Brain microvascular endothelial cell (primary cell): ENCODE data around the gene USP3.
"Not testable (repeated sequence)": the region's sequence is repeated elsewhere in the genome, so short reads cannot be mapped to it uniquely, and the experiment has no call there.

Source experiments
- DNase-seq: peaks from one replicate; pipeline ENCODE4 v3.0.0-alpha.2; 2020
- H3K27ac ChIP-seq: fragments of 250-450 bp; sonication (Bioruptor Pico); 2 replicates; pipeline ENCODE4 v1.5.1; 2020; ENCODE audit warnings: mild to moderate bottlenecking, moderate library complexity
- H3K27me3 ChIP-seq: fragments of 250-450 bp; sonication (Bioruptor Pico); replicated peaks from 2 replicates; pipeline ENCODE4 v1.5.1; 2020; ENCODE audit warnings: mild to moderate bottlenecking
- H3K36me3 ChIP-seq: fragments of 250-450 bp; sonication (Bioruptor Pico); replicated peaks from 2 replicates; pipeline ENCODE4 v1.5.1; 2020; ENCODE audit warnings: mild to moderate bottlenecking
- H3K4me3 ChIP-seq: 2 replicates; pipeline ENCODE4 v1.5.1; 2011; ENCODE audit warnings: low read depth, mild to moderate bottlenecking, control low read depth, low read length, moderate library complexity
- CTCF ChIP-seq: IDR thresholded peaks from 2 replicates; pipeline ENCODE4 v1.5.1; 2011; ENCODE audit warnings: low read depth, mild to moderate bottlenecking, moderate library complexity, low read length, control low read depth, inconsistent platforms; ENCODE audit errors: missing control alignments
- in situ Hi-C: cut with HindIII; loops from 2 replicates; pipeline ENCODE4 v1.10.0; 2017; ENCODE audit warnings: low sequenced_read_pairs, low pct_ligation_motif_present

USP3 gene

GRCh38 chr15:63608989-63609388 lies 104.6 kb downstream of the USP3 start:
- Histone ChIP-seq H3K27me3 (no peaks in the 10 kb centered on the region), H3K4me3 (no peak overlapping the region), H3K36me3 (peaks cover 23% of the 10 kb centered on the region), H3K27ac (no peak overlapping the region)
- TF ChIP-seq CTCF: no peak
- no peak for DNase-seq
- in situ Hi-C loops: no loop called here

- Histone ChIP-seq H3K27me3 (no peaks in the 10 kb centered on the region), H3K4me3 (no peak overlapping the region), H3K27ac (no peak overlapping the region), H3K36me3 (peaks cover 23% of the 10 kb centered on the region)
- TF ChIP-seq CTCF: no peak
- in situ Hi-C loops: no loop called here
- no peak for DNase-seq
Observed at GRCh38 chr15:63609448-63609847, 105.1 kb downstream of the USP3 start.

- no peak overlapping the region for H3K4me3 ChIP-seq
- peak; percentile 87 for TF ChIP-seq CTCF
- peak overlapping the region; percentile 7 for H3K27ac ChIP-seq
- H3K27me3 ChIP-seq: no peaks in the 10 kb centered on the region
- DNase-seq: peak; percentile 86
- in situ Hi-C loops: no loop called here
- peaks cover 29% of the 10 kb centered on the region for H3K36me3 ChIP-seq
Observed at GRCh38 chr15:63610209-63610841, 105.9 kb downstream of the USP3 start.

- in situ Hi-C loops: no loop called here
- Histone ChIP-seq H3K27me3 (no peaks in the 10 kb centered on the region), H3K27ac (no peak overlapping the region), H3K4me3 (no peak overlapping the region), H3K36me3 (peaks cover 34% of the 10 kb centered on the region)
- no peak for DNase-seq
- TF ChIP-seq CTCF: no peak
Observed at GRCh38 chr15:63611177-63611576, 106.8 kb downstream of the USP3 start.

- peaks cover 39% of the 10 kb centered on the region for H3K36me3 ChIP-seq
- H3K27ac ChIP-seq: no peak overlapping the region
- in situ Hi-C loops: no loop called here
- H3K27me3 ChIP-seq: no peaks in the 10 kb centered on the region
- DNase-seq: no peak
- no peak for TF ChIP-seq CTCF
- H3K4me3 ChIP-seq: no peak overlapping the region
Observed at GRCh38 chr15:63612300-63612699, 107.9 kb downstream of the USP3 start.

GRCh38 chr15:63615935-63616334 lies 111.5 kb downstream of the USP3 start:
- H3K27me3 ChIP-seq: no peaks in the 10 kb centered on the region
- no peak for DNase-seq
- H3K27ac ChIP-seq: no peak overlapping the region
- H3K4me3 ChIP-seq: no peak overlapping the region
- no peak for TF ChIP-seq CTCF
- in situ Hi-C loops: no loop called here
- peaks cover 30% of the 10 kb centered on the region for H3K36me3 ChIP-seq

GRCh38 chr15:63617147-63617546 lies 112.8 kb downstream of the USP3 start:
- in situ Hi-C loops, DNase-seq, H3K27me3 ChIP-seq, H3K27ac ChIP-seq, H3K4me3 ChIP-seq: not testable (repeated sequence)
- H3K36me3 ChIP-seq: peaks cover 26% of the 10 kb centered on the region

- DNase-seq, H3K27me3 ChIP-seq, H3K4me3 ChIP-seq, H3K27ac ChIP-seq, in situ Hi-C loops: not testable (repeated sequence)
- peaks cover 25% of the 10 kb centered on the region for H3K36me3 ChIP-seq
Observed at GRCh38 chr15:63617627-63618026, 113.2 kb downstream of the USP3 start.
